NCI-H748 (cell line): ENCODE results near the gene CD86.
A peak's percentile ranks its signal among the peaks of the same experiment; 100 is the strongest.

Experiments used
- DNase-seq: peaks from one replicate; lab custom pipeline; 2025; ENCODE audit not compliant: unreplicated experiment; lab: John Stamatoyannopoulos, UW

Gene CD86

GRCh38 chr3:122091602-122092295 is 36.6 kb downstream of the CD86 start:
- DNase-seq = no peak

GRCh38 chr3:122092460-122093165 is 37.5 kb downstream of the CD86 start:
- peak; percentile 0 for DNase-seq

DNA sequence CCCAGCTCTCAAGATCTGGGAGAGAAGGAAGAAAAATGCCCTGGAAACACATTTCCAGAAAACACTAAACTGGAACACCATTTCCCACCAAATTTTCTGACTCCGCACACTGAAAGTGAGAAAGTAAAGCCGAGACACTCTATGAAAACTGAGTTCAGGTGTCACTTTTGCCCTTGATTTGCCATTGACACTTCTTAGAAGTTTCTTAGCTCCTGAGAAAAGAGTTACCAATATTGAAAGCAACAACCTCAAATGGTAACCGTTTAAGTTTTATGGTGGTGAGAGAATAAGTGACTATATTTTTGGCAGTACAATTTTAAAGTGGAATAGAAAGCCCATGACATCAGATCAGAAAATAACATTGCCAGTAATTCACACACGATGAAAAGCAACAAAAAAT is 39.0 kb downstream of the CD86 start:
- no peak for DNase-seq

DNA sequence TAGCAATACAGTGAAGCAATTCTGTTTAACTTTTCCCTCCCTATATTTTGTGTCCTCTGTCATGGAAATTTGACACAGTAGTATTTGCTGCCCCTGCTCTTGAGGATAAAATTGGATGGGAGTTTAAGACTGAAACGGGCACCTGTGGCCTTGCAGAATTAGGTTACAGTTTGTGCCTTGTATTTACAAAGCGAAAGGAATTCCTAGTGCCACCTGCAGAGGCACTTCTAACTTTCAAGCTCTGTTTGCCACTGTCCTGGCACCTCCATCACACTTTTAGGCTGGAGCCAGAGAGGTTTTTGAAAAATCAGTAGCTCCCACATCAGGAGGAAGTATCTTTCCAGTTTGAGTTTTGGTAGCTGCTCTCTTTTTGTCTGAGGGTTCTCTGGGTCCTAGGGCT is 39.5 kb downstream of the CD86 start:
- no peak for DNase-seq

DNA sequence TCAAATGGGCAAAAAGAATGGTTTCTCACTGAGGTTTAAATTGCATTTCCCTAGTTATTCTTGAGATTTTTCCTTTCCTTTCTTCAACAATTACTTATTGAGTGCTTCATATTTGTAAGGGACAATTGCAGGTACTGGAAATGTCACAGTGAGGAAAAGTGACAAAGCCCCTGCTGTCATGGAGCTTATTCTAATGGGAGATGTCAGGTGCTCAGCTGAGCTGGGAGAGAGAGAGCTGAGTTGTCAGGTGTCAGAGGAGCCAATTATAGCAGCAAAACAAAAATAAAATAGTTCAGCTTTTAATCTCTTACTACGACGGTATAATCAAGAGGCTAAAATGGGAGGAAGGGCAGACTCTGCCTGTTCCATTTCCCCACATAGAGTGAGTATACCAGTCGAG is 42.0 kb downstream of the CD86 start:
- no peak for DNase-seq

- DNase-seq = no peak
These were observed 43.4 kb downstream of the CD86 start for GRCh38 chr3:122098611-122099010.

DNA sequence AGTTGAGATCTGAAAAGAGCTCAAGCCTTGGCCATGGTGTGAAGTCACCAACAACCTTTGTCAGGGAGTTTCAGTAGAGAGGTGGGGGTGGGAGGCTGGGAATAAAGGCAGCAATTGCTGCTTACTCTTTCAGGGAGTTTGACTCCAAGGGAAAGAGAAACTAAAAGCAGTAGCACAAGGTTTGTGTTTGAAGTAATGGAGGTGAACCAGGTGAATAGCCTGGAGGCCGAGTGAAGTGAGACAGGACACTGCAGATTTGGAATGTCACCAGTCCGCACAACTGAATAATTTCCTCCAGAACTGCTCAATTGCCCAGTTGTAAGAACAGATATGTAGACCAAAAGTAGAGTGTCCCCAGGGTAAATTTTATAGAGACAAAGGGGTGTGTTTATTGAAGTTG is 44.1 kb downstream of the CD86 start:
- DNase-seq = no peak

DNA sequence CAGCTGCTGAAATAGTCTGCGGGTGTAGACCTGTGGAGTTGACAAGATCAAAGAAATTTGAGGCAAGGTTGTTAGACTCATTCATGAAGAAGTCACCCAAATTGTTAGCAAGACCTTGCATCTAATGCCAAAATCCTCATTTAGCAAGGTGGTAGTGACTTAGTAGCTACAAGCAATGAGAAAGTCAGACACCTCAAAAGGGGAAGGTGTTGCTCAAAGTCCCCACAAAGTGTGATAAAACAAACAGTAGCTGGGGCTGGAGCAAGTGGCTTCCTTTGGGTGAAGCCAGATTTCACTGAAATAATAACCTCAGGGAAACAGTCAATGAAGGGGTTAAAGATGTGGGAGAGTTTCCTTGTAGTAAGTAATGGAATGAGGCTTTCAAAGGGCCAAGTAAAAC is 44.9 kb downstream of the CD86 start:
- no peak for DNase-seq

DNA sequence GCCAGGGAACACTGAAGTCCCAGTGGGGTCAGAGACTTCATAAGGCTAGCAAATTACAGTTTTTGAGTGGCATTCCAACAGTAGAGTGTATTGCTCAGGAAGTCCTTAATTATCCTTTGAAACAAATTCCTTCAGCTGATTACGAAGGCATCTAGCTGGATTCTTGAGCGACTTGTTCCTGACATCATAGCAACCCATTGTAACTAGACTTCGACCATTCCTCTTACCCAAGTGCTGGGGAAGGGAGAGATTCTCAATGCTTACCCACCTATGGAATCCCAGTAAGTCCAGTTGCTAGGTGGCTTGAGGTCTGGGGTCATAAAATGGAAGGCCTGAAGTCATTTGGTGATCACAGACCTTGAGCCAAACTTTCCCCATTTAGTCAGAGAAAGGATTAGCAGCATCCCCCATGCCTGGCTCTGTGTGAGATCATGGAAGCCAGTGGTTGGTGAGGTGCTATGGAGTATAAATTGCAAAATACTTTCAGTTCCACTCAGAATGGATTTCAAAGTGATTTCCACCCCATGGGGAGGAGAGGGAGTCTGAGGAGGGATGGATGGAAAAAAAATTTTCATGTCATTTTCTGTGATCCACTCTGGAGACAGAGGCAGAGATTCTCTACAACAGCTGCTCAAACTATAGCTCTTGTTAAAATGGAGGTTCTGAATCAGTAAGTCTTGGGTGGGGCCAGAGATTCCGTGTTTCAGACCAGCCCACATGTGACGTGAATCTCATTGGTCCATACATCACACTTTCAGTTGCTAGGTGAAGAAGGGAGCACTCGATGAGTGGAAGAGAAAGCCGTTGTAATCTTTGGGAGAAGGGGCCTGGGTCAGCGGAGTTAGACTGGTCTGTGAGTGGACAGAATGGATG is 45.7 kb downstream of the CD86 start:
- DNase-seq = peak; percentile 41

- peak; percentile 65 for DNase-seq
These were observed 46.5 kb downstream of the CD86 start for GRCh38 chr3:122101646-122102045.

DNA sequence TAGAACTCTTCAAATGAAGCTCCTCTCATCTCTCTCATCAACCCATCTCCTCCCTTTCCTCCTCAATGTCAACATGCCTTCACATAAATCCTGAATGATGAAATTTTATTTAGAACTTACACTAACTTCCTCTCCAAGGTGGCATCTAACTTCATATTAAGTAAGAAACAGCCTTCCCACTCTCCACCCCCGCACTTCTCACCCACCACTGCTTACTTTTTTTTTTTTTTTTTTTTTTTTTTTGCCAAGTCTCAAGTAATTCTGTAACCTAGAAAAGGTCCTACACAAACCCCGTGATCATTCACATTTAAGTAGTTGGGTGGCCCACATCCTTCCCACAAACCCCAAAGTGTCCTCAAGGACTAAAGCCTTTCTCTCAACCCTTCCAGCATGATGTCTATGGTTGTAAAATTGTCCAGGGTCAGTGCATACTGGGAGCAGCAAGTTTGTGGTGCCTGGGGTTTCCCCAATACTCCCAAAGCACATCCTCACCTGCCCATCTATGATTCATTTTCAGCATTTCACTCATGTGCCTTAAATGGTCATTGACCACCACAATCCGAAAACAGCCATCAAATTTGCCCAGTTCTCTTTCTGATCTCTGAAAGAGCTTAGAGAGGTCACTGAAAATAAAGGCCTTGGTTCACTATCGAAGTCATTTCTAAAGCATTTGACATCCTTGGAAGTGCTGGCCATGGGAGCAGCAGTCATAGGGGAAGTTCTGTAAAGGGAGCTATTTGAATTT is 47.2 kb downstream of the CD86 start:
- DNase-seq = no peak

DNA sequence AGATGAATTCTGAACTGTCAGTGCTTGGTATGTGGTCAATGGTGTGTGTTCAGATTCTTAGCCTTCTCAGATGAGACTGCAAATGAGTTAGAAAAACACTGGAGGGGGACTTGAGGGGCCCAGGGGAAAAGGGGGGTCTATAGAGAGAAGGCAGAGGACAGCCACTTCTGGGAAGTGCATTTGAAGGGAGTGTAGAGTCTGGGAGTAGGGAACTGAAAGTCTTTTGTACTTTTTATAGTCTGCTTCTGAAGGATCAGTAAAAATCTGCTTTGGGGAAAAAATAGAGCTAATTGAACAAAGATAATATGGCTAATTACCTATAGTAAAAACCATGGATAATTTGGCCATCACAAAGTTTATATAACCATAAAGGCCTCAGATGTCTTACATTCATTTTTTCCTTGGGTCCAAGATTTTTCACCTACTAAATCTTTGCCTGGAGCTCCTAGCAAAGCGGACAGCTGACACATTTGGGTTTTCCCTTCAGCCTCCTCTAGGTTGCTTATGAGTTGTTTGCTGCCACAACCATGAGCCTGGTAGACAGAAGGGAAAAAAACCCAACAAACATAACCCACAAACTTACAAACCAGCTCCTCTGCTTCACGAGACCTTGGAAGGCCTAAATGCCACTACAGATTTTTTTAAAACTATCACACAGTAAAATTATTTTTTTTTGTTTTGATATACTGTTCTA is 48.8 kb downstream of the CD86 start:
- DNase-seq = no peak

DNA sequence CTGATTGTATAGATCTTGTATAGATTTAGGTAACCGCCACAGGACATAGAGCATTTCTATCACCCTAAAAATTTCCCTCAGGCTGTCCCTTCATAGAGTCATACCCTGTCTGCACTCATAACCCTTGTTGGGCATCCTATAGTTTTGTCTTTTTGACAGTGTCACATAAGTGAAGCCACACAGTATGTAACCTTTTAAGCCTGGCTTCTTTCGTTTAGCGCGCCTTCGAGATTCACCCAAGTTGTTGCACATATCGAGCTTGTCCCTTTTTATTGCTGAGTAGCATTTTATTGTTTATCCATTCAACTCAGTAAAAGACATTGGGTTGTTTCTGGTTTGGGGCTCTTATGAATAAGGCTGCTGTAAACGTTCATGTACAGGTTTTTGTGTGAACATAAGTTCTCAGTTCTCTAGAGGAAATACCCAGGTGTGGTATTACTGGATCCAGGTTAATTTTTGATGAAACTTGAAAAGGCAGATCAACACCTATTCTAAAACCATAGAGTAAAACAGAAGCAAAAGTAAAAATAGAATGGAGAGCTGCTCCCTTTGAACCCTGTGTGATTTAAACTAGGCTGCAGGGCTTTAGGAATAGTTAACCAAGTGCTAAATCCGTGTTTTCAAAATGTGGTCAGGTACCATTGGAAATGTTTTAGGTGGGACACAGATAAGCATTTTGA is 49.5 kb downstream of the CD86 start:
- no peak for DNase-seq

DNA sequence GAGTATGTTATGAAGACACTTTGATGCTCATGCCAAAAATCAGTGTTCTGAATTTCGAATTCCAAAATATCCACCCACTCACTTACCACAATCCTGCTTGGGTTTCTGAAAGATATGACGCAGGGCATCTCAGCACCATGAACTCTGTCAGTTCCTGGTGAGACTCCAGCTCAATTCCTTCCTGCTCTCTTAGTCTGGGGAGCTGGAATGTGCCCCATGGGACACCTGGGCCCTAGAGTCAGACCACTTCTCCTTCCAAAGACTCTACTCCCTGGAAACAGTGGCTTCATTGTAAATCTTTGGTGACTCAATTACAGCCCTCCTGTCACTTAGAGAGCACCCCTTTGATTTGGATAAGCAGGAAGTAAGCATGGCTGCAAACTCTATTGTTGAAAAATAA is 50.5 kb downstream of the CD86 start:
- peak; percentile 2 for DNase-seq

DNA sequence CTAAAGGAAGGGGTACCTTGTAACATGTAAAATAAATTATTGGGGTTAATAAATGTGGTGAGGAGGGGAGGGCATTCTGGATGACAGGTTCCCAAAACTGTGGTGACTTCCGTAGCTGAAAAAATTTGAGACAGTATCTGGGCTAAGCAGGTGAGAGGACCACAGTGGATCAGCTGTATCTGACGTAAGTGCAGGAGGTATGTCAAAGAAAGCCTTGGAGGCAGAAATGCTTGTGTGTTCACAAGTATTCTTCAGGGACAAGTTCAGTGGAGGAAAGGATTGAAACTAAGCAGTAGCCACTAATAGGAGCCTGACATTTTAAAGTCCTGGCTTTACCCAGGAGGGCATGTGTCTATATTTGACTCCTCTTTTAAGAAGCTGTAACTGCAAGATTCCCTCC is 52.0 kb downstream of the CD86 start:
- no peak for DNase-seq

DNA sequence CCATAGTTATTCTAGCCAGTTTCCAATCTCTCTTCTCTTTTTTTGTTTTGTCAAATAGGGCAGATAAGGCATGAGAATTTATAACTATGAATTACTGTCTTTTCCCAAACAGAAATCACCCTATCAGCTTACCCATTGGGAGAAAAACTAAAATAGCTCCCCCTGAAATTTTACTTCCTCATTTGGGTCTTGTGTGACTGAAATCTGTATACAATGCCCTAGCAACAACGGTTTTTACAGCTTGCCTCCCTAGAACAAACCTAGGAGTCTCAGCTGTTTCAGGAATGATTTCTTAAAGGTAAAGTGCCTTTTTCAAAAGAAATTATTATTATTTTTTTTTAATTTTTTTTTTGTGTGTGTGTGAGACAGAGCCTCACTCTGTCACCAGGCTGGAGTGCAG is 56.8 kb downstream of the CD86 start:
- no peak for DNase-seq

DNA sequence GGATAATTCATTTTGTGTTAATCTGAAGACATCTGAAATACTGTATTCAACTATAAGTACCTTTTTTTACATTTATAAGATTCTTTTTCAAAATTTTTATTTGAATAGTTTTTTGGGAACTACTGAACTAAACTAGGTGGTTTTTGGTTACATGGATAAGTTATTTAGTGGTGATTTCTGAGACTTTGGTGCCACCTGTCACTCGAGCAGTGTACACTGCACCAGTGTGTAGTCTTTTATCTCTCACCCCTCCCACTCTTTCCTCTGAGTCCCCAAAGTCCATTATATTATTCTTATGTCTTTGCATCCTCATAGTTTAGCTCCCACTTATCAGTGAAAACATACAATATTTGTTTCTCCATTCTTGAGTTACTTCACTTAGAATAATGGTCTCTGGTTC is 57.6 kb downstream of the CD86 start:
- no peak for DNase-seq

- no peak for DNase-seq
These were observed 68.7 kb downstream of the CD86 start for GRCh38 chr3:122123850-122124249.

GRCh38 chr3:122132949-122133540 is 77.9 kb downstream of the CD86 start:
- DNase-seq = no peak

GRCh38 chr3:122146466-122146865 is 91.3 kb downstream of the CD86 start:
- no peak for DNase-seq
